ENCODE data around the gene ANO7.

GRCh38 chr2:241273210-241274020 lies 84.9 kb downstream of the ANO7 start:
- TF ChIP-seq POLR2A (IDR thresholded peaks at IDR 0.05; ENCODE audit: low read length) (no peak), GATA1 (IDR thresholded peaks at IDR 0.05; ENCODE audit: low read depth, low read length) (no peak)
